Fibroblast of lung (primary cell): Measurements from ENCODE around the gene TSC22D1.

Experiments
- EZH2 ChIP-seq: IDR thresholded peaks from 2 replicates; pipeline ENCODE4 v1.5.1; 2012; ENCODE audit warnings: low read length, control low read depth, mild to moderate bottlenecking; ENCODE audit errors: missing control alignments
- TF ChIP-seq, protein P1 (sequence below), 2 donors: IDR thresholded peaks in 1 of 2; conservative IDR thresholded peaks in 1 of 2; 1 replicate in 1 of 2; 2 replicates in 1 of 2; pipeline ENCODE4 v1.5.1; 2011 to 2012; ENCODE audit warnings: low read length in 2 of 2, control low read depth in 1 of 2, inconsistent platforms in 1 of 2, low read depth in 1 of 2, mild to moderate bottlenecking in 1 of 2

DNA sequence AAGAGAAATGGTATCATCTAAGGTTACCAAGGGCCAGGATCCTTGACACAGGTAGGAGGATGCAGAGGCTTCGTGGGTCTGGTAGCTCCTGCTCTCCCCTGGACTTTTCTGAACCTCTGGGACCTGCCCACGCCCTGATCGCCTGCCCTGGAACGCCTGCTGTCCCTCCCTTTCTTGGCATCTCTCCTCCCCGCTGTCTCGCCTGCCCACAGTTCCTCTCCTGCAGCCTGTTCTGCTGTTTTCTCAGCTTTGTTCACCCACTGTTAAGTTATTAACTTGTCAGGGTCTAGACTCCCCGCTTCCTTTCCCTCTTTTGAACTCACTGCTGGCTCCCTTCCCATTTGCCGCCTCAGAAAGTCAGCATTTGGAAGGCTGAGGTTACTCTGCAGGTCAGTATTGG is 182.7 kb downstream of the TSC22D1 start:
- TF ChIP-seq, protein P1, sequence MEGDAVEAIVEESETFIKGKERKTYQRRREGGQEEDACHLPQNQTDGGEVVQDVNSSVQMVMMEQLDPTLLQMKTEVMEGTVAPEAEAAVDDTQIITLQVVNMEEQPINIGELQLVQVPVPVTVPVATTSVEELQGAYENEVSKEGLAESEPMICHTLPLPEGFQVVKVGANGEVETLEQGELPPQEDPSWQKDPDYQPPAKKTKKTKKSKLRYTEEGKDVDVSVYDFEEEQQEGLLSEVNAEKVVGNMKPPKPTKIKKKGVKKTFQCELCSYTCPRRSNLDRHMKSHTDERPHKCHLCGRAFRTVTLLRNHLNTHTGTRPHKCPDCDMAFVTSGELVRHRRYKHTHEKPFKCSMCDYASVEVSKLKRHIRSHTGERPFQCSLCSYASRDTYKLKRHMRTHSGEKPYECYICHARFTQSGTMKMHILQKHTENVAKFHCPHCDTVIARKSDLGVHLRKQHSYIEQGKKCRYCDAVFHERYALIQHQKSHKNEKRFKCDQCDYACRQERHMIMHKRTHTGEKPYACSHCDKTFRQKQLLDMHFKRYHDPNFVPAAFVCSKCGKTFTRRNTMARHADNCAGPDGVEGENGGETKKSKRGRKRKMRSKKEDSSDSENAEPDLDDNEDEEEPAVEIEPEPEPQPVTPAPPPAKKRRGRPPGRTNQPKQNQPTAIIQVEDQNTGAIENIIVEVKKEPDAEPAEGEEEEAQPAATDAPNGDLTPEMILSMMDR (conservative IDR thresholded peaks at IDR 0.05 in 1 of 2, IDR thresholded peaks at IDR 0.05 in 1 of 2; ENCODE audit: low read depth in 1 of 2, low read length in 2 of 2) = no peak
- no peak for TF ChIP-seq EZH2
